Osteoblast (primary cell): ENCODE measurements around the gene KY. TPM values are rescaled to one million over a fixed set of nuclear protein-coding genes. Genes with fewer than 3 reads are reported as not detected.
A peak's percentile ranks its signal among the peaks of the same experiment; 100 is the strongest.

Experiments used
- DNase-seq: peaks from one replicate; pipeline ENCODE4 v3.0.0; 2011; ENCODE audit warnings: low spot score, mixed read lengths; ENCODE audit not compliant: insufficient read length; ENCODE audit errors: missing footprints
- H2AFZ ChIP-seq: 2 replicates; pipeline ENCODE4 v1.6.0; 2011; ENCODE audit warnings: mild to moderate bottlenecking, low read length
- H3K27ac ChIP-seq: 2 replicates; pipeline ENCODE4 v1.5.1; 2011; ENCODE audit warnings: mild to moderate bottlenecking, low read depth, low read length, moderate library complexity
- H3K27me3 ChIP-seq: 2 replicates; pipeline ENCODE4 v1.6.0; 2012; ENCODE audit warnings: mild to moderate bottlenecking, control low read depth, inconsistent platforms, low read length, moderate library complexity; ENCODE audit not compliant: insufficient read depth
- H3K36me3 ChIP-seq: 2 replicates; pipeline ENCODE4 v1.5.1; 2011; ENCODE audit warnings: mild to moderate bottlenecking, low read length, control low read depth, moderate library complexity; ENCODE audit not compliant: insufficient read depth
- H3K4me1 ChIP-seq: 2 replicates; pipeline ENCODE4 v1.5.1; 2011; ENCODE audit warnings: mild to moderate bottlenecking, low read length, control low read depth, moderate library complexity; ENCODE audit not compliant: insufficient read depth
- H3K4me2 ChIP-seq: 2 replicates; pipeline ENCODE4 v1.6.0; 2011; ENCODE audit warnings: mild to moderate bottlenecking, low read length; ENCODE audit not compliant: insufficient read depth
- H3K4me3 ChIP-seq: fragments of 200-600 bp; sonication (generic); 3 replicates; pipeline ENCODE4 v1.5.1; 2012; ENCODE audit warnings: mild to moderate bottlenecking, low read length, inconsistent platforms; ENCODE audit not compliant: insufficient read depth
- H3K79me2 ChIP-seq: 2 replicates; pipeline ENCODE4 v1.6.0; 2012; ENCODE audit warnings: mild to moderate bottlenecking, low read length, control low read depth, inconsistent platforms; ENCODE audit not compliant: insufficient read depth
- H3K9me3 ChIP-seq: 2 replicates; pipeline ENCODE4 v1.5.1; 2011; ENCODE audit warnings: low read depth, low read length, control low read depth
- H4K20me1 ChIP-seq: 2 replicates; pipeline ENCODE4 v1.6.0; 2012; ENCODE audit warnings: mild to moderate bottlenecking, low read length, control low read depth; ENCODE audit not compliant: insufficient read depth
- CTCF ChIP-seq: IDR thresholded peaks from 2 replicates; pipeline ENCODE4 v1.5.1; 2011; ENCODE audit warnings: mild to moderate bottlenecking, low read depth, low read length, moderate library complexity; ENCODE audit errors: extremely low read depth
- total RNA-seq: library from RNA; depleted of rRNA; stranded (reverse); fragments of >200 nt; gene quantifications from 2 replicates; pipeline ENCODE4 v1.2.3, GENCODE V29; 2012

The KY gene
- total RNA-seq, 1 donor: 3.6 TPM

- H3K27me3 ChIP-seq: no peaks in the 10 kb centered on the region
- peak overlapping the region; percentile 28 for H3K4me2 ChIP-seq
- no peak for TF ChIP-seq CTCF
- H3K36me3 ChIP-seq: no peaks in the 10 kb centered on the region
- no peak overlapping the region for H3K4me3 ChIP-seq
- peak; percentile 18 for DNase-seq
- H3K27ac ChIP-seq: peak overlapping the region; percentile 50
- no peaks in the 10 kb centered on the region for H3K9me3 ChIP-seq
- H4K20me1 ChIP-seq: no peaks in the 10 kb centered on the region
- no peaks in the 10 kb centered on the region for H3K79me2 ChIP-seq
- H3K4me1 ChIP-seq: peaks cover 28% of the 10 kb centered on the region
- H2AFZ ChIP-seq: peak overlapping the region; percentile 1
Observed at GRCh38 chr3:134666052-134666451, 15.2 kb upstream of the KY start.

GRCh38 chr3:134665243-134665642, 14.4 kb upstream of the KY start:
- H3K36me3 ChIP-seq: no peaks in the 10 kb centered on the region
- DNase-seq: no peak
- H3K27ac ChIP-seq: no peak overlapping the region
- no peaks in the 10 kb centered on the region for H3K9me3 ChIP-seq
- no peak overlapping the region for H3K4me3 ChIP-seq
- H4K20me1 ChIP-seq: no peaks in the 10 kb centered on the region
- H3K27me3 ChIP-seq: no peaks in the 10 kb centered on the region
- no peak for TF ChIP-seq CTCF
- peaks cover 28% of the 10 kb centered on the region for H3K4me1 ChIP-seq
- H3K79me2 ChIP-seq: no peaks in the 10 kb centered on the region
- no peak overlapping the region for H2AFZ ChIP-seq
- H3K4me2 ChIP-seq: no peak overlapping the region

GRCh38 chr3:134663721-134664456, 13.1 kb upstream of the KY start:
- DNase-seq: peak; percentile 81
- no peaks in the 10 kb centered on the region for H3K79me2 ChIP-seq
- H3K4me3 ChIP-seq: no peak overlapping the region
- peak overlapping the region; percentile 61 for H2AFZ ChIP-seq
- no peaks in the 10 kb centered on the region for H3K27me3 ChIP-seq
- peaks cover 28% of the 10 kb centered on the region for H3K4me1 ChIP-seq
- H3K27ac ChIP-seq: peak overlapping the region; percentile 36
- no peaks in the 10 kb centered on the region for H4K20me1 ChIP-seq
- H3K9me3 ChIP-seq: no peaks in the 10 kb centered on the region
- no peak for TF ChIP-seq CTCF
- no peaks in the 10 kb centered on the region for H3K36me3 ChIP-seq
- H3K4me2 ChIP-seq: no peak overlapping the region

GRCh38 chr3:134660046-134660441, 9.2 kb upstream of the KY start:
- no peak overlapping the region for H3K27ac ChIP-seq
- no peaks in the 10 kb centered on the region for H3K36me3 ChIP-seq
- H4K20me1 ChIP-seq: no peaks in the 10 kb centered on the region
- H2AFZ ChIP-seq: no peak overlapping the region
- DNase-seq: no peak
- H3K9me3 ChIP-seq: no peaks in the 10 kb centered on the region
- H3K4me1 ChIP-seq: peaks cover 11% of the 10 kb centered on the region
- H3K79me2 ChIP-seq: no peaks in the 10 kb centered on the region
- no peak overlapping the region for H3K4me2 ChIP-seq
- H3K4me3 ChIP-seq: no peak overlapping the region
- TF ChIP-seq CTCF: no peak
- H3K27me3 ChIP-seq: no peaks in the 10 kb centered on the region
